A673 (cell line): ENCODE data around the gene TAF6. TPM values are rescaled to one million over a fixed set of nuclear protein-coding genes. Genes with fewer than 3 reads are reported as not detected.

Experiments
- BruUV-seq: library from RNA; stranded (reverse); fragments of 400-500 nt; replicated peaks from 2 replicates; lab custom pipeline; 2021; lab: Mats Ljungman, UMichigan
- CTCF ChIA-PET: fragments of 300-600 bp; sonication (Branson Sonifier 250); formaldehyde crosslinking; loops from one replicate; lab custom pipeline; 2022; ENCODE audit warnings: antibody characterized with exemption; lab: Charles Lee
- POLR2A ChIA-PET: fragments of 300-600 bp; sonication (Branson Sonifier 250); formaldehyde crosslinking; loops from one replicate; lab custom pipeline; 2022; ENCODE audit warnings: antibody characterized with exemption; ENCODE audit not compliant: low non-redundant PET; lab: Charles Lee
- DNase-seq: peaks from one replicate; pipeline ENCODE4 v3.0.0-alpha.2; 2015; ENCODE audit warnings: low spot score
- H3K27ac ChIP-seq: fragments of 200-600 bp; sonication (generic); 2 replicates; pipeline ENCODE4 v1.5.1; 2016; ENCODE audit warnings: mixed run types, low read depth, mild to moderate bottlenecking, mixed read lengths, antibody characterized with exemption, low read length; ENCODE audit not compliant: poor library complexity, severe bottlenecking
- H3K27me3 ChIP-seq: fragments of 200-600 bp; sonication (generic); replicated peaks from 2 replicates; pipeline ENCODE4 v1.6.1; 2017; ENCODE audit warnings: mixed run types, low read depth, mild to moderate bottlenecking, mixed read lengths, antibody characterized with exemption, low read length; ENCODE audit not compliant: insufficient read depth, poor library complexity
- H3K36me3 ChIP-seq: fragments of 200-600 bp; sonication (generic); 2 replicates; pipeline ENCODE4 v1.6.1; 2016; ENCODE audit warnings: mixed run types, mild to moderate bottlenecking, mixed read lengths, antibody characterized with exemption, low read length; ENCODE audit not compliant: insufficient read depth, poor library complexity, severe bottlenecking
- H3K4me1 ChIP-seq: fragments of 200-600 bp; sonication (generic); 2 replicates; pipeline ENCODE4 v1.6.1; 2017; ENCODE audit warnings: mixed run types, mild to moderate bottlenecking, mixed read lengths, antibody characterized with exemption, low read length; ENCODE audit not compliant: insufficient read depth, poor library complexity, severe bottlenecking
- H3K4me3 ChIP-seq: fragments of 200-600 bp; sonication (generic); 2 replicates; pipeline ENCODE4 v1.5.1; 2016; ENCODE audit warnings: low read depth, mixed run types, mild to moderate bottlenecking, mixed read lengths, low read length; ENCODE audit not compliant: poor library complexity, severe bottlenecking
- H3K9me3 ChIP-seq: fragments of 200-600 bp; sonication (generic); 2 replicates; pipeline ENCODE4 v1.6.1; 2016; ENCODE audit warnings: mixed run types, low read depth, mild to moderate bottlenecking, mixed read lengths, antibody characterized with exemption, low read length; ENCODE audit not compliant: poor library complexity, severe bottlenecking
- EZH2 ChIP-seq: fragments of 200-600 bp; sonication (generic); IDR thresholded peaks from 2 replicates; pipeline ENCODE4 v1.6.1; 2017; ENCODE audit warnings: borderline replicate concordance, low read depth, mild to moderate bottlenecking, mixed read lengths, antibody characterized with exemption, low read length; ENCODE audit not compliant: poor library complexity, severe bottlenecking
- intact Hi-C: fragments of 100-400 bp; cut with micrococcal nuclease; formaldehyde crosslinking; loops from one replicate; pipeline ENCODE4 v1.10.0; 2022; ENCODE audit not compliant: unreplicated experiment
- total RNA-seq: library from RNA; stranded (reverse); gene quantifications from 2 replicates; pipeline ENCODE4 v1.2.3, GENCODE V29; 2021
- TF ChIP-seq, protein P1 (sequence below): fragments of 300-800, 200-600 bp; sonication (generic); conservative IDR thresholded peaks from 2 replicates; pipeline ENCODE4 v1.5.1; 2017; ENCODE audit warnings: low read depth, mild to moderate bottlenecking, antibody characterized with exemption, low read length, moderate library complexity, mixed read lengths

Gene TAF6
- total RNA-seq, 1 experiment from 2014 or later = 97.3 TPM

DNA sequence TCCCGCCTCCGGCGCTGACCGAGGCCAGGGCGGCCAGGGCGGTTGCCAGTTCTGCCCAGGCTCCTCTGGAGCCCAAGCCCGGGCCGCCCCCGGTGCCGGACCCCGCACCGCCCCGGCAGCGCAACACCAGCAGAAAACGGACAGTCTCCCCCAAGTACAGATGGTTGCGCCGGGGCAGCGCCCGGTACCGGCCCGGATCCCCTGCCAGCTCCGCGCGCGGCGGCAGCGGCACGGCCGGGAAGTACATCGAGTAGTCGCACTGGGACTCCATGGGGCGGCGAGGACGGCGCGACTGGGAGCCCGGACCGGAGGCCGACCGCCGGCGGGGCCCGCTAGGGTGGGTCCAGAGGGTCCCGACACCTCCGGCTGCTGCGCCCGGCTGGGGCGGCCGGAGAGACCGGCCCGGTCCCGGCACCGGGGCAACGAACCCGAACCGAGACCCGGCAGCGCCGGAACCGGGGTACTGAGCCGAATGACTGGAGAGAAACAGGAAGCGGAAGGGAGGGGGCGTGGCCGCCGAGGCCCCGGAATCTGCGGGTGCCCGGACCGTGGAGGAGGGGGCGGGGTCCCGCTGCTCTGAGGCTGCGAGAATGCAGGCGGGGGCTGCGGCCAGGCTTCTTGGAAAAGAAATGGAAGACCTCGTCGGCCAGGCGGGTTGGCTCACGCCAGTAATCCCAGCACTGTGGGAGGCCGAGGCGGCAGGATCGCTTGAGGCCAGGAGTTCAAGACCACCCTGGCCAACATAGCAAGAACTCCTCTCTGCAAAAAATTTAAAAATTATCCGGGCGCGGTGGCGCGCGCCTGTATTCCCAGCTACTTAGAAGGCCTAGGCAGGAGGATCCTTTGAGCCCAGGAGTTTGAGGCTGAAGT lies 39.3 kb upstream of the TAF6 start, which contains the start of gene TRAPPC14:
Gene TRAPPC14 (minus strand): TSS at position 495 of the 870 bp plus-strand sequence. CDS start 224 bp downstream, at position 271.
- DNase-seq = peak; percentile 92
- POLR2A ChIA-PET = interaction anchor here (0.7 kb wide), 1 partner anchor 57 kb away, joined by 9 read pairs; no protein-coding TSS in a partner anchor
- intact Hi-C loops = loop anchor here (1.0 kb wide), 1 partner anchor 10 kb away; the partner anchor contains the start of gene LAMTOR4
- TF ChIP-seq EZH2 = no peak
- TF ChIP-seq, protein P1, sequence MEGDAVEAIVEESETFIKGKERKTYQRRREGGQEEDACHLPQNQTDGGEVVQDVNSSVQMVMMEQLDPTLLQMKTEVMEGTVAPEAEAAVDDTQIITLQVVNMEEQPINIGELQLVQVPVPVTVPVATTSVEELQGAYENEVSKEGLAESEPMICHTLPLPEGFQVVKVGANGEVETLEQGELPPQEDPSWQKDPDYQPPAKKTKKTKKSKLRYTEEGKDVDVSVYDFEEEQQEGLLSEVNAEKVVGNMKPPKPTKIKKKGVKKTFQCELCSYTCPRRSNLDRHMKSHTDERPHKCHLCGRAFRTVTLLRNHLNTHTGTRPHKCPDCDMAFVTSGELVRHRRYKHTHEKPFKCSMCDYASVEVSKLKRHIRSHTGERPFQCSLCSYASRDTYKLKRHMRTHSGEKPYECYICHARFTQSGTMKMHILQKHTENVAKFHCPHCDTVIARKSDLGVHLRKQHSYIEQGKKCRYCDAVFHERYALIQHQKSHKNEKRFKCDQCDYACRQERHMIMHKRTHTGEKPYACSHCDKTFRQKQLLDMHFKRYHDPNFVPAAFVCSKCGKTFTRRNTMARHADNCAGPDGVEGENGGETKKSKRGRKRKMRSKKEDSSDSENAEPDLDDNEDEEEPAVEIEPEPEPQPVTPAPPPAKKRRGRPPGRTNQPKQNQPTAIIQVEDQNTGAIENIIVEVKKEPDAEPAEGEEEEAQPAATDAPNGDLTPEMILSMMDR = no peak
- H3K36me3 ChIP-seq = peaks cover 25% of the 10 kb centered on the region
- no TSS peak for BruUV-seq
- H3K27me3 ChIP-seq = no peaks in the 10 kb centered on the region
- no peaks in the 10 kb centered on the region for H3K9me3 ChIP-seq
- peaks cover 15% of the 10 kb centered on the region for H3K4me1 ChIP-seq
- H3K4me3 ChIP-seq = peak within 1 kb of the TSS; percentile 89
- CTCF ChIA-PET = interaction anchor here (0.5 to 0.6 kb wide), 3 partner anchors 10 to 45 kb away, joined by 3 to 9 read pairs (median 4); partner anchors contain the start of gene LAMTOR4
- peak within 1 kb of the TSS; percentile 85 for H3K27ac ChIP-seq

DNA sequence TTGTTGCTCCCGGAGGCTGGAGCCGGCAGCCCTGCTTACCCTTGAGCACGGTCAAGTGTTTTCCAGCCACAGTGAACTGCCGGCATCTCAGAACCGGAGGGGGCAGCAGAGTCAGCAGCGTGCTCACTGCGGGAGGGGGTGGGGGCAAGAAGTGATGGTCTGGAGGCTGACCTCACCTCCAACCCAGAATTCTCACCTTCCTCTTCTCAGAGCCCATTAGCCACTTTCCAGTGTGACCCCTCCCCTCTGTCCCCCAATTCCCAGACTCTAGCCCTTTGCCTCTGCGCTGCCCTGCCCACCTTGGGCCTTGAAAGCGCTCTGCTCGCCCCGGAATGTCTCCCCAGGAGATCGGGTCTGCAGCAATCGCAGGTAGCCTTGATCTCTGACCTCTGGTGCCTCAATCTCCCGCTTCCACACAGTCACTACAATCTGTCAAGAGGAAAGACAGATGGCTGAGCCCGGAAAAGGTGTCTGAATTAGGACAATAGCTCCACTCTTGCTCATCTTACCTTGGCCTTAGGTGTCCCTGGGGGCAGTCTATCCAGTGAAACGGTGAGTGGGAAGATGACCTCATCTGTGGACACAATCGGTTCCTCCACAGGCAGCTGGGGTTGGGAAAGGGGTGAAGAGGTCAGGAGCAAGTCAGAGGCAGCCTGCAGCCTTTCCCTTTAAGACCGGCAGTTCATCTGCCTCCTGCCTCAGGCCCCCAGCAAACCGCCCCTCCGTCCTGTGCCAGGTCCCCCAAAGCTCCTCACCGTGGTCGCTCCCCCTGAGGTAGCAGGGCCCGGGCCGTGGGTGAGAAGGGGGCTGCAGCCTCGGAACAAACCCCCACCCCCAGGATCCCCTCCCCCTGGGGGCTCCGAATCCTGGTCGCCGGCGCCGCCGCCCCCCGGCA lies 38.4 kb upstream of the TAF6 start:
- H3K4me1 ChIP-seq = peaks cover 20% of the 10 kb centered on the region
- intact Hi-C loops = loop anchor here (1.0 kb wide), 1 partner anchor 9 kb away; the partner anchor contains the start of gene LAMTOR4
- CTCF ChIA-PET = interaction anchor here (0.6 kb wide), 1 partner anchor 9 kb away, joined by 3 read pairs; the partner anchor contains the start of gene LAMTOR4
- H3K4me3 ChIP-seq = peak overlapping the region; percentile 89
- TF ChIP-seq, protein P1 = no peak
- TF ChIP-seq EZH2 = no peak
- POLR2A ChIA-PET = no interaction called here
- peak overlapping the region; percentile 85 for H3K27ac ChIP-seq
- H3K36me3 ChIP-seq = peaks cover 25% of the 10 kb centered on the region
- BruUV-seq = TSS peak; percentile 28
- H3K9me3 ChIP-seq = no peaks in the 10 kb centered on the region
- H3K27me3 ChIP-seq = no peaks in the 10 kb centered on the region
- no peak for DNase-seq

DNA sequence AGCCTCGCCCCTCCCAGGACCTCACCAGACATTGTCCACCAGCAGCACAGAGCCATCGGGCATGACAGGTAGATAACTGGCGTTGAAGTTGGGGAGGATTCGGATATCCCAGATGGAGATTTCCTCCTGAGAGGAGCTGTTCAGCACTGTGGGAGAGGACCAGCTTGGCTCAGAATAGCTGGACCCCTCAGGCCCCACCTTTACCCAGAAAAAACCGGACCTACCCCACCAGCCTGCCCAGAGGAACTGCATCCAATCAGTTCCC lies 37.8 kb upstream of the TAF6 start:
- no TSS peak for BruUV-seq

More for the DNA sequence above, 37.8 kb upstream of the TAF6 start:
- peaks cover 20% of the 10 kb centered on the region for H3K4me1 ChIP-seq
- peaks cover 25% of the 10 kb centered on the region for H3K36me3 ChIP-seq
- H3K27me3 ChIP-seq = no peaks in the 10 kb centered on the region
- intact Hi-C loops = no loop called here
- ChIA-PET POLR2A (no interaction called here), CTCF (no interaction called here)
- peak overlapping the region; percentile 89 for H3K4me3 ChIP-seq
- H3K27ac ChIP-seq = no peak overlapping the region
- TF ChIP-seq, protein P1 = no peak
- TF ChIP-seq EZH2 = no peak
- H3K9me3 ChIP-seq = no peaks in the 10 kb centered on the region
- no peak for DNase-seq
